ENCODE measurements around the gene CNTFR. TPM values are rescaled to one million over a fixed set of nuclear protein-coding genes. Genes with fewer than 3 reads are reported as not detected.

The CNTFR gene
- total and polyA plus RNA-seq, 10 of the 15 experiments (the other 5 are each of a cell fraction or from before 2014, with no cell fraction given) = not detected

DNA sequence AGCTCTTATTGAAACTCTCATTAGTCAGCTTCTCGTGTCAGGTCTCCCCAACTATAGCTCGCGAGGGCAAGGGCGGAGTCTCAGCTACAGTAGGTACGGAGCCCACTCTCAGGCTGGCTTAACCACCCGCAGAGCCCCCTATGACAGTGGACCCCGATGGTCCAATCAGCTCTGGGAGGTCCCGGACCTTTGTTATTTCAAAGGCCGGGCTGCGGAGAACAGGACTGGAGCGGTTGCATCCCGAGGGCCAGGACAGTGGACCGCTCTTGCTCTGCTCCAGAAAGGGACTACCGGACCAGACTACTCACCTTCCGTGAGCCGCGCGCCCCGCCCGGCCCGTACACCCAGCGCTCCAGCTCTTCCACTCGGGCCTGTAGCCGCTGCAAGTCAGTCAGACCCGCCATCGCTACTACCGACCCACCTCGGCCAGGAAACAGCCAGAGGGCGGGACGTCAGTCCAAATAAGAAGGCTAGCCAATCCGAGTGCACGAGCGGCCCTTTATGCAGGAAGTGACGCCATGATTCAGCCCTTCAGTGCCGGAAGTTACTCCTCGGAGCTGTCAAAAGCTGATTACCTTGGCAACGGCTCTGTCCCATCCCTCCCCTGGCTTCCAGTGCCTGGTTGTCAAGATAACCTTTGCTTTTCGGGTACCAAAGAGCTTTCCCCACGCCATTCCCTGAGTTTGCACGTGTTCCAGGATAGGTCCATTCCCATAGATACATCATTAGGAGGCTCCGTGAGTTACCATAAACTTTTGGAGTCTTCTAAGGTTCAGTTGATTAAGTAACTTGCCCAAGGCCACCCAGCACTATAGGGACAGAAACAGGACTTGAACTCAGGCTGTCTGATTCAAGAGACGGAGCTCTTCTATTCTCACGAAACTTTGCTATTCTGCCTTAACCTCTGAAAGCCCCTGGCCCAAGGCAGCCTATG lies 30.8 kb upstream of the CNTFR start, which contains the start of gene DCTN3 (continued):
- TF ChIP-seq USF1 (IDR thresholded peaks at IDR 0.05; ENCODE audit: borderline replicate concordance, extremely low read length, insufficient read depth, low read depth, low read length) = no peak
- no peak for TF ChIP-seq MTA3 (IDR thresholded peaks at IDR 0.05; ENCODE audit: borderline replicate concordance, low read length)
- peak; percentile 44; the same call in 2 of the 3 replicates for TF ChIP-seq POU2F2 (IDR thresholded peaks at IDR 0.05; ENCODE audit: borderline replicate concordance, low read depth, low read length)
- TF ChIP-seq, protein P1, sequence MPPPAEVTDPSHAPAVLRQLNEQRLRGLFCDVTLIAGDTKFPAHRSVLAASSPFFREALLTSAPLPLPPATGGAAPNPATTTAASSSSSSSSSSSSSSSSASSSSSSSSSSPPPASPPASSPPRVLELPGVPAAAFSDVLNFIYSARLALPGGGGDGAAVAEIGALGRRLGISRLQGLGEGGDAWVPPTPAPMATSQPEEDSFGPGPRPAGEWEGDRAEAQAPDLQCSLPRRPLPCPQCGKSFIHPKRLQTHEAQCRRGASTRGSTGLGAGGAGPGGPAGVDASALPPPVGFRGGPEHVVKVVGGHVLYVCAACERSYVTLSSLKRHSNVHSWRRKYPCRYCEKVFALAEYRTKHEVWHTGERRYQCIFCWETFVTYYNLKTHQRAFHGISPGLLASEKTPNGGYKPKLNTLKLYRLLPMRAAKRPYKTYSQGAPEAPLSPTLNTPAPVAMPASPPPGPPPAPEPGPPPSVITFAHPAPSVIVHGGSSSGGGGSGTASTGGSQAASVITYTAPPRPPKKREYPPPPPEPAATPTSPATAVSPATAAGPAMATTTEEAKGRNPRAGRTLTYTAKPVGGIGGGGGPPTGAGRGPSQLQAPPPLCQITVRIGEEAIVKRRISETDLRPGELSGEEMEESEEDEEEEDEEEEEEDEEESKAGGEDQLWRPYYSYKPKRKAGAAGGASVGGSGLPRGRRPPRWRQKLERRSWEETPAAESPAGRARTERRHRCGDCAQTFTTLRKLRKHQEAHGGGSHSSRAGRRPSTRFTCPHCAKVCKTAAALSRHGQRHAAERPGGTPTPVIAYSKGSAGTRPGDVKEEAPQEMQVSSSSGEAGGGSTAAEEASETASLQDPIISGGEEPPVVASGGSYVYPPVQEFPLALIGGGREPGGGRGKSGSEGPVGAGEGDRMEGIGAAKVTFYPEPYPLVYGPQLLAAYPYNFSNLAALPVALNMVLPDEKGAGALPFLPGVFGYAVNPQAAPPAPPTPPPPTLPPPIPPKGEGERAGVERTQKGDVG (CRISPR knock-in tag; IDR thresholded peaks at IDR 0.05) = no peak
- TF ChIP-seq RELB (IDR thresholded peaks at IDR 0.05; ENCODE audit: low read depth) = peak; percentile 39; the same call in 1 of the 2 replicates
- TF ChIP-seq HDAC2 (IDR thresholded peaks at IDR 0.05) = no peak
- TF ChIP-seq, protein P2, sequence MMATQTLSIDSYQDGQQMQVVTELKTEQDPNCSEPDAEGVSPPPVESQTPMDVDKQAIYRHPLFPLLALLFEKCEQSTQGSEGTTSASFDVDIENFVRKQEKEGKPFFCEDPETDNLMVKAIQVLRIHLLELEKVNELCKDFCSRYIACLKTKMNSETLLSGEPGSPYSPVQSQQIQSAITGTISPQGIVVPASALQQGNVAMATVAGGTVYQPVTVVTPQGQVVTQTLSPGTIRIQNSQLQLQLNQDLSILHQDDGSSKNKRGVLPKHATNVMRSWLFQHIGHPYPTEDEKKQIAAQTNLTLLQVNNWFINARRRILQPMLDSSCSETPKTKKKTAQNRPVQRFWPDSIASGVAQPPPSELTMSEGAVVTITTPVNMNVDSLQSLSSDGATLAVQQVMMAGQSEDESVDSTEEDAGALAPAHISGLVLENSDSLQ (IDR thresholded peaks at IDR 0.05) = peak; percentile 97
- no peak for TF ChIP-seq SUPT20H (IDR thresholded peaks at IDR 0.05; ENCODE audit: borderline replicate concordance, control insufficient read depth, low read depth, low read length)
- no peak; the same call in 1 of the 2 replicates for TF ChIP-seq RB1 (IDR thresholded peaks at IDR 0.05; ENCODE audit: borderline replicate concordance)
- no peak for TF ChIP-seq ZBTB33 (IDR thresholded peaks at IDR 0.05)
- TF ChIP-seq, protein P3, sequence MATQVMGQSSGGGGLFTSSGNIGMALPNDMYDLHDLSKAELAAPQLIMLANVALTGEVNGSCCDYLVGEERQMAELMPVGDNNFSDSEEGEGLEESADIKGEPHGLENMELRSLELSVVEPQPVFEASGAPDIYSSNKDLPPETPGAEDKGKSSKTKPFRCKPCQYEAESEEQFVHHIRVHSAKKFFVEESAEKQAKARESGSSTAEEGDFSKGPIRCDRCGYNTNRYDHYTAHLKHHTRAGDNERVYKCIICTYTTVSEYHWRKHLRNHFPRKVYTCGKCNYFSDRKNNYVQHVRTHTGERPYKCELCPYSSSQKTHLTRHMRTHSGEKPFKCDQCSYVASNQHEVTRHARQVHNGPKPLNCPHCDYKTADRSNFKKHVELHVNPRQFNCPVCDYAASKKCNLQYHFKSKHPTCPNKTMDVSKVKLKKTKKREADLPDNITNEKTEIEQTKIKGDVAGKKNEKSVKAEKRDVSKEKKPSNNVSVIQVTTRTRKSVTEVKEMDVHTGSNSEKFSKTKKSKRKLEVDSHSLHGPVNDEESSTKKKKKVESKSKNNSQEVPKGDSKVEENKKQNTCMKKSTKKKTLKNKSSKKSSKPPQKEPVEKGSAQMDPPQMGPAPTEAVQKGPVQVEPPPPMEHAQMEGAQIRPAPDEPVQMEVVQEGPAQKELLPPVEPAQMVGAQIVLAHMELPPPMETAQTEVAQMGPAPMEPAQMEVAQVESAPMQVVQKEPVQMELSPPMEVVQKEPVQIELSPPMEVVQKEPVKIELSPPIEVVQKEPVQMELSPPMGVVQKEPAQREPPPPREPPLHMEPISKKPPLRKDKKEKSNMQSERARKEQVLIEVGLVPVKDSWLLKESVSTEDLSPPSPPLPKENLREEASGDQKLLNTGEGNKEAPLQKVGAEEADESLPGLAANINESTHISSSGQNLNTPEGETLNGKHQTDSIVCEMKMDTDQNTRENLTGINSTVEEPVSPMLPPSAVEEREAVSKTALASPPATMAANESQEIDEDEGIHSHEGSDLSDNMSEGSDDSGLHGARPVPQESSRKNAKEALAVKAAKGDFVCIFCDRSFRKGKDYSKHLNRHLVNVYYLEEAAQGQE (IDR thresholded peaks at IDR 0.05; ENCODE audit: low read depth, low read length) = no peak
- TF ChIP-seq TCF7 (IDR thresholded peaks at IDR 0.05; ENCODE audit: borderline replicate concordance) = no peak
- TF ChIP-seq ZNF24 (IDR thresholded peaks at IDR 0.05) = no peak
- TF ChIP-seq HCFC1 (IDR thresholded peaks at IDR 0.05; ENCODE audit: low read length) = peak; percentile 26
- no peak for TF ChIP-seq KDM1A (IDR thresholded peaks at IDR 0.05; ENCODE audit: borderline replicate concordance)
- TF ChIP-seq BMI1 (IDR thresholded peaks at IDR 0.05; ENCODE audit: borderline replicate concordance) = peak; percentile 93
